SK-N-SH (cell line): ENCODE results near the gene BRD3. TPM values are rescaled to one million over a fixed set of nuclear protein-coding genes. Genes with fewer than 3 reads are reported as not detected.

Source experiments
- CTCF ChIA-PET: fragments of 300-600, 350-600 bp; formaldehyde crosslinking; extraction: SDS; loops from one replicate; lab custom pipeline; 2021; lab: Yijun Ruan, JAX
- POLR2A ChIA-PET: fragments of 350-600 bp; sonication (Branson Sonifier 250); formaldehyde crosslinking; extraction: SDS; loops from one replicate; lab custom pipeline; 2020; ENCODE audit warnings: antibody characterized with exemption, inconsistent platforms; lab: Yijun Ruan, JAX
- DNase-seq: peaks from one replicate; pipeline ENCODE4 v3.0.0; 2012
- H2AFZ ChIP-seq: fragments of 200-600 bp; sonication (generic); 2 replicates; pipeline ENCODE4 v1.8.1; 2016; ENCODE audit warnings: antibody characterized with exemption, mild to moderate bottlenecking, low read depth
- H3F3A ChIP-seq: fragments of 200-600 bp; sonication (generic); replicated peaks from 2 replicates; pipeline ENCODE3; 2016; ENCODE audit warnings: antibody characterized with exemption, mild to moderate bottlenecking; ENCODE audit not compliant: insufficient read depth
- H3K27ac ChIP-seq, 2 experiments: fragments of 200-500 bp in 1 of 2; fragments of 200-600 bp in 1 of 2; sonication (Bioruptor generic) in 1 of 2; sonication (generic), shearing (Covaris generic) in 1 of 2; 2 replicates each; pipeline versions ENCODE4 v1.5.1 to v1.6.1; 2014 to 2016; ENCODE audit warnings: low read depth in 2 of 2, inconsistent platforms in 1 of 2, low read length in 1 of 2, mild to moderate bottlenecking in 1 of 2, mixed read lengths in 1 of 2
- H3K27me3 ChIP-seq: fragments of 200-600 bp; sonication (generic), shearing (Covaris generic); 2 replicates; pipeline ENCODE4 v1.6.1; 2016; ENCODE audit warnings: mixed run types; ENCODE audit not compliant: insufficient read depth
- H3K36me3 ChIP-seq, 2 experiments: fragments of 200-500 bp in 1 of 2; fragments of 200-600 bp in 1 of 2; sonication (Bioruptor generic) in 1 of 2; sonication (generic) in 1 of 2; replicated peaks in 1 of 2; 2 replicates each; pipeline versions ENCODE3 to v1.5.1; 2014 to 2016; ENCODE audit warnings: low read length in 1 of 2, mild to moderate bottlenecking in 1 of 2; ENCODE audit not compliant: insufficient read depth in 2 of 2, control insufficient read depth in 1 of 2
- H3K4me1 ChIP-seq, 2 experiments: fragments of 200-500 bp in 1 of 2; fragments of 200-600 bp in 1 of 2; sonication (Bioruptor generic) in 1 of 2; sonication (generic), shearing (Covaris generic) in 1 of 2; 2 replicates each; pipeline versions ENCODE4 v1.5.1 to v1.6.1; 2014 to 2016; ENCODE audit warnings: low read depth in 1 of 2, low read length in 1 of 2, mixed run types in 1 of 2; ENCODE audit not compliant: insufficient read depth in 2 of 2, control insufficient read depth in 1 of 2
- H3K4me2 ChIP-seq: fragments of 200-600 bp; sonication (generic), shearing (Covaris generic); 2 replicates; pipeline ENCODE4 v1.6.1; 2017; ENCODE audit warnings: mixed run types
- H3K4me3 ChIP-seq, 2 experiments: fragments of 200-500 bp in 1 of 2; fragments of 200-600 bp in 1 of 2; sonication (Bioruptor generic) in 1 of 2; sonication (generic), shearing (Covaris generic) in 1 of 2; 2 replicates each; pipeline versions ENCODE4 v1.5.1 to v1.8.1; 2014 to 2016; ENCODE audit warnings: low read depth in 2 of 2, inconsistent platforms in 1 of 2, low read length in 1 of 2, mild to moderate bottlenecking in 1 of 2, mixed read lengths in 1 of 2, moderate library complexity in 1 of 2
- H3K79me2 ChIP-seq: fragments of 200-600 bp; sonication (generic); 2 replicates; pipeline ENCODE4 v1.8.1; 2017; ENCODE audit warnings: mild to moderate bottlenecking; ENCODE audit not compliant: insufficient read depth
- H3K9ac ChIP-seq: fragments of 200-600 bp; sonication (generic); 2 replicates; pipeline ENCODE4 v1.6.1; 2017; ENCODE audit warnings: mixed run types
- H3K9me2 ChIP-seq: fragments of 200-600 bp; sonication (generic); 2 replicates; pipeline ENCODE4 v1.6.1; 2017; ENCODE audit warnings: mixed run types
- H3K9me3 ChIP-seq: fragments of 200-600 bp; sonication (generic); 2 replicates; pipeline ENCODE4 v1.6.1; 2017; ENCODE audit warnings: mixed run types, mild to moderate bottlenecking, moderate library complexity
- H4K20me1 ChIP-seq: fragments of 200-600 bp; sonication (generic); 2 replicates; pipeline ENCODE4 v1.6.1; 2017; ENCODE audit warnings: mild to moderate bottlenecking, mixed run types; ENCODE audit not compliant: insufficient read depth
- EP300 ChIP-seq, 2 experiments: IDR thresholded peaks; 2 replicates each; pipeline versions ENCODE4 v1.4.0 to v1.6.1; 2012; ENCODE audit warnings: borderline replicate concordance in 1 of 2, low read depth in 1 of 2, low read length in 1 of 2
- FOSL2 ChIP-seq: IDR thresholded peaks from 2 replicates; pipeline ENCODE4 v1.4.0; 2012; ENCODE audit warnings: low read depth, mild to moderate bottlenecking, moderate library complexity, borderline replicate concordance
- FOXJ3 ChIP-seq: sonication (generic); formaldehyde crosslinking; IDR thresholded peaks from 2 replicates; pipeline ENCODE4 v1.5.1; 2020; ENCODE audit warnings: mild to moderate bottlenecking, missing genetic modification reagents
- FOXM1 ChIP-seq: IDR thresholded peaks from 2 replicates; pipeline ENCODE4 v1.4.0; 2012; ENCODE audit warnings: low read depth, mild to moderate bottlenecking
- GATA2 ChIP-seq: sonication (generic); formaldehyde crosslinking; IDR thresholded peaks from 2 replicates; pipeline ENCODE4 v1.5.0; 2020; ENCODE audit warnings: mild to moderate bottlenecking, missing genetic modification reagents
- JUND ChIP-seq: IDR thresholded peaks from 2 replicates; pipeline ENCODE4 v1.4.0; 2012
- MEF2A ChIP-seq: IDR thresholded peaks from 2 replicates; pipeline ENCODE4 v1.4.0; 2012; ENCODE audit warnings: low read depth, borderline replicate concordance
- MXI1 ChIP-seq: IDR thresholded peaks from 2 replicates; pipeline ENCODE4 v1.6.1; 2012; ENCODE audit warnings: mild to moderate bottlenecking, low read depth, low read length, improper control_type of control experiment
- PBX3 ChIP-seq: IDR thresholded peaks from 2 replicates; pipeline ENCODE4; 2012
- POLR2AphosphoS5 ChIP-seq: IDR thresholded peaks from 2 replicates; pipeline ENCODE4 v1.6.1; 2012; ENCODE audit warnings: low read depth, low read length
- SIN3A ChIP-seq: IDR thresholded peaks from 2 replicates; pipeline ENCODE4 v1.6.1; 2012; ENCODE audit warnings: low read depth, mild to moderate bottlenecking, low read length, moderate library complexity, borderline replicate concordance
- SMC3 ChIP-seq: IDR thresholded peaks from 2 replicates; pipeline ENCODE4 v1.6.1; 2012; ENCODE audit warnings: low read depth, low read length, improper control_type of control experiment
- TCF12 ChIP-seq: IDR thresholded peaks from 2 replicates; pipeline ENCODE4 v1.4.0; 2012
- TEAD4 ChIP-seq: IDR thresholded peaks from 2 replicates; pipeline ENCODE4 v1.4.0; 2012; ENCODE audit warnings: mild to moderate bottlenecking, borderline replicate concordance; ENCODE audit not compliant: insufficient read depth
- WGBS: methylation state at CpG from one replicate; pipeline ENCODE4 v1.1.6; 2017; ENCODE audit warnings: low lambda C conversion rate; 5-methylcytosine and 5-hydroxymethylcytosine counted together
- polyA plus RNA-seq, 3 experiments: library from polyadenylated mRNA; depleted of rRNA; stranded (reverse); fragments of >200 nt; gene quantifications; 2 replicates each; pipeline ENCODE4 v1.2.3, GENCODE V29; 2012

BRD3 gene
- polyA plus RNA-seq, 1 of the 3 experiments (the other 2 are of a cell fraction), result 11.4 TPM

- Histone ChIP-seq H3K4me3 (no peak overlapping the region), H4K20me1 (peaks cover 85% of the 10 kb centered on the region), H3K79me2 (peaks cover 90% of the 10 kb centered on the region), H3K27ac (no peak overlapping the region; a peak in 1 of 4 replicates), H3K4me2 (no peak overlapping the region), H3F3A (peaks cover 8% of the 10 kb centered on the region), H3K36me3 (no peaks in the 10 kb centered on the region), H3K4me1 (peaks cover 0 to 61% of the 10 kb centered on the region in 2 experiments; a peak in 1 of 4 replicates), H2AFZ (no peak overlapping the region), H3K9me2 (no peaks in the 10 kb centered on the region), H3K9ac (no peak overlapping the region), H3K9me3 (no peaks in the 10 kb centered on the region), H3K27me3 (no peaks in the 10 kb centered on the region)
- TF ChIP-seq JUND (no peak), EP300 (IDR thresholded peaks at IDR 0.05; ENCODE audit: borderline replicate concordance in 1 of 2, low read depth in 1 of 2, low read length in 1 of 2) (no peak), MEF2A (no peak), MXI1 (no peak), FOXM1 (no peak), SIN3A (no peak)
- 94% methylated on average over 10 of the region's 15 CpGs for WGBS
- peak; percentile 25 for DNase-seq
- CTCF ChIA-PET, result no interaction called here
- POLR2A ChIA-PET, result no interaction called here
Measured at GRCh38 chr9:134063088-134063570, 4.7 kb downstream of the BRD3 start.

GRCh38 chr9:134062461-134063087, 5.3 kb downstream of the BRD3 start:
- peaks cover 0 to 66% of the 10 kb centered on the region in 2 experiments; a peak in 1 of 4 replicates for H3K4me1 ChIP-seq
- no peak overlapping the region for H2AFZ ChIP-seq
- no peak overlapping the region for H3K27ac ChIP-seq
- no peak overlapping the region for H3K4me3 ChIP-seq
- H3F3A ChIP-seq, result peaks cover 8% of the 10 kb centered on the region
- TF ChIP-seq JUND, result no peak
- TF ChIP-seq FOXJ3 (CRISPR knock-in tag), result no peak
- no peak for TF ChIP-seq TEAD4
- TF ChIP-seq FOSL2, result no peak
- TF ChIP-seq POLR2AphosphoS5, result no peak
- TF ChIP-seq MEF2A, result no peak
- TF ChIP-seq GATA2, result no peak
- TF ChIP-seq TCF12, result no peak
- no peak for TF ChIP-seq PBX3
- no peak for TF ChIP-seq SMC3
- TF ChIP-seq, all 33 proteins: peak for 0
- no peaks in the 10 kb centered on the region for H3K27me3 ChIP-seq
- no peaks in the 10 kb centered on the region for H3K9me3 ChIP-seq
- peaks cover 96% of the 10 kb centered on the region for H3K79me2 ChIP-seq
- no peak for DNase-seq
- CTCF ChIA-PET, result no interaction called here
- H4K20me1 ChIP-seq, result peaks cover 91% of the 10 kb centered on the region
- WGBS, result 96% methylated on average over 19 of the region's 22 CpGs
- no peaks in the 10 kb centered on the region for H3K9me2 ChIP-seq
- no peak overlapping the region for H3K9ac ChIP-seq
- H3K36me3 ChIP-seq, result no peaks in the 10 kb centered on the region
- no peak overlapping the region for H3K4me2 ChIP-seq
- POLR2A ChIA-PET, result no interaction called here
